Stomach (tissue), 19 donors: Measurements from ENCODE around the gene GPR150. TPM values are rescaled to one million over a fixed set of nuclear protein-coding genes. Genes with fewer than 3 reads are reported as not detected.

Experiments used
- DNase-seq, 2 donors: peaks; one replicate each; pipeline versions ENCODE4 v3.0.0 to v3.0.0-alpha.2; 2013 to 2019
- H3K27ac ChIP-seq, 5 donors: fragments of 200-600 bp in 4 of 5; sonication (generic) in 4 of 5; one replicate each; pipeline ENCODE4 v1.5.1; 2013 to 2019; ENCODE audit warnings: mild to moderate bottlenecking in 1 of 5, moderate library complexity in 1 of 5
- H3K27me3 ChIP-seq, 3 donors: fragments of 200-600 bp; sonication (generic); one replicate each; pipeline ENCODE4 v1.5.1; 2017 to 2019; ENCODE audit warnings: mixed run types in 1 of 3
- H3K36me3 ChIP-seq, 4 donors: fragments of 200-600 bp; sonication (generic); 1 replicate in 3 of 4; 2 replicates in 1 of 4; pipeline ENCODE4 v1.5.1; 2016 to 2019
- H3K4me1 ChIP-seq, 4 donors: fragments of 200-600 bp; sonication (generic); one replicate each; pipeline ENCODE4 v1.5.1; 2016 to 2019
- H3K4me3 ChIP-seq, 4 donors: fragments of 200-600 bp; sonication (generic) in 3 of 4; one replicate each; pipeline ENCODE4 v1.5.1; 2016 to 2019; ENCODE audit warnings: mild to moderate bottlenecking in 1 of 4
- H3K9me3 ChIP-seq, 4 donors: fragments of 200-600 bp; sonication (generic); one replicate each; pipeline ENCODE4 v1.5.1; 2016 to 2019
- EP300 ChIP-seq: sonication (generic); formaldehyde crosslinking; IDR thresholded peaks from one replicate; pipeline ENCODE4 v1.6.1; 2017; ENCODE audit warnings: antibody characterized with exemption
- POLR2A ChIP-seq, 4 donors: fragments of 450-650 bp; IDR thresholded peaks; one replicate each; pipeline ENCODE4 v1.6.1; 2016; ENCODE audit warnings: antibody characterized with exemption in 4 of 4, control low read depth in 2 of 4, mild to moderate bottlenecking in 1 of 4, moderate library complexity in 1 of 4
- POLR2AphosphoS5 ChIP-seq, 3 donors: sonication (generic); formaldehyde crosslinking; IDR thresholded peaks; one replicate each; pipeline ENCODE4 v1.6.1; 2016; ENCODE audit warnings: antibody characterized with exemption in 3 of 3
- WGBS, 5 donors: extraction: QIAGEN DNeasy Blood & Tissue Kit in 3 of 5; methylation state at CpG; one replicate each; pipeline versions ENCODE4 v1.1.5 to v1.1.7; 2013 to 2018; 5-methylcytosine and 5-hydroxymethylcytosine counted together
- intact Hi-C: fragments of 100-400 bp; cut with DNase I; formaldehyde crosslinking; loops from one replicate; pipeline ENCODE4 v1.15.1; 2023; ENCODE audit warnings: low total_unique reads
- long read RNA-seq, 10 donors: transcript quantifications; one replicate each; lab custom pipeline, GENCODE V29; 2026
- polyA plus RNA-seq, 3 donors: library from polyadenylated mRNA; stranded (reverse); fragments of 200-250 nt; gene quantifications; one replicate each; pipeline ENCODE4 v1.2.3, GENCODE V29; 2013
- total RNA-seq, 5 donors: library from RNA; depleted of rRNA; stranded (reverse); fragments of >200 nt; gene quantifications; one replicate each; pipeline versions ENCODE4 v1.1.0 to v1.2.3, GENCODE V29; 2014 to 2016
- TF ChIP-seq, protein P1 (sequence below), 7 experiments: fragments of 450-650 bp in 4 of 7; fragments of 200-600 bp in 3 of 7; sonication (generic) in 3 of 7; IDR thresholded peaks; one replicate each; pipeline ENCODE4 v1.5.1; 2016 to 2019; ENCODE audit warnings: antibody characterized with exemption in 7 of 7, control low read depth in 2 of 7, mild to moderate bottlenecking in 1 of 7
- donor health status: healthy with polysubstance abuse.
- donor health status: Bipolar disorder and iron deficiency.
- donor health status: healthy.

The GPR150 gene
- total RNA-seq (under 1 TPM in 2 of 5 donors, not detected in 3; 0.18 to 0.89 TPM), polyA plus RNA-seq (1 to 10 TPM in 1 of 3 donors, under 1 TPM in 2; 0.44 to 1.0 (median 0.76) TPM)
- long read RNA-seq, donor 1, result 0 reads
- long read RNA-seq, donor 2, result 0 reads
- long read RNA-seq, donor 3, result 0 reads
- long read RNA-seq, donor 4, result 0 reads
- long read RNA-seq, donor 5, result 0 reads
- long read RNA-seq, donor 6, result 0 reads
- long read RNA-seq, donor 7, result 0 reads
- long read RNA-seq, donor 8, partial matches to known transcripts, result 0 of 2 reads
- long read RNA-seq, donor 8, other reads (novel, unspliced or antisense), result 0 of 2 reads
- long read RNA-seq, donor 9, result 0 reads
- long read RNA-seq, donor 10, result 0 reads

DNA sequence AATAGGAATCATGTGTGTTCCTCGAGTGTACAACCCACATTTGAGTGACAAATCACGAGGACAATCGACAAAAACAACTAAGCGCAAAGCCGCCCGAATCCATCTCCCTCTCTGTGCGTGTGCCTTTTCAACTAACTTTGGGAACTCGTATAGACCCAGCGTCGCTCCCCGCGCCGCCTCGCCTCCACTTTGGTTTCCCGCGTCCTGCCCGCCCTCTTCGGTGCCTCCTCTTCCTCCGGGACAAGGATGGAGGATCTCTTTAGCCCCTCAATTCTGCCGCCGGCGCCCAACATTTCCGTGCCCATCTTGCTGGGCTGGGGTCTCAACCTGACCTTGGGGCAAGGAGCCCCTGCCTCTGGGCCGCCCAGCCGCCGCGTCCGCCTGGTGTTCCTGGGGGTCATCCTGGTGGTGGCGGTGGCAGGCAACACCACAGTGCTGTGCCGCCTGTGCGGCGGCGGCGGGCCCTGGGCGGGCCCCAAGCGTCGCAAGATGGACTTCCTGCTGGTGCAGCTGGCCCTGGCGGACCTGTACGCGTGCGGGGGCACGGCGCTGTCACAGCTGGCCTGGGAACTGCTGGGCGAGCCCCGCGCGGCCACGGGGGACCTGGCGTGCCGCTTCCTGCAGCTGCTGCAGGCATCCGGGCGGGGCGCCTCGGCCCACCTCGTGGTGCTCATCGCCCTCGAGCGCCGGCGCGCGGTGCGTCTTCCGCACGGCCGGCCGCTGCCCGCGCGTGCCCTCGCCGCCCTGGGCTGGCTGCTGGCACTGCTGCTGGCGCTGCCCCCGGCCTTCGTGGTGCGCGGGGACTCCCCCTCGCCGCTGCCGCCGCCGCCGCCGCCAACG lies at the start of gene GPR150:
Gene GPR150 (plus strand): TSS at position 58 of the 840 bp plus-strand sequence. CDS start 189 bp downstream, at position 247.
- Histone ChIP-seq H3K27ac (peak within 1 kb of the TSS; percentile 77 to 87 (median 84)), H3K4me3 (peak within 1 kb of the TSS; percentile 56 to 87 (median 71)), H3K36me3 (no peaks in the 10 kb centered on the region), H3K9me3 (no peaks in the 10 kb centered on the region), H3K27me3 (peaks cover 0 to 19% (median 3%) of the 10 kb centered on the region in 3 donors), H3K4me1 (peaks cover 30 to 35% (median 33%) of the 10 kb centered on the region in 4 donors)
- peak in 2 of 3 donors; percentile 13 to 40 for TF ChIP-seq POLR2AphosphoS5 (IDR thresholded peaks at IDR 0.05)
- TF ChIP-seq, protein P1, sequence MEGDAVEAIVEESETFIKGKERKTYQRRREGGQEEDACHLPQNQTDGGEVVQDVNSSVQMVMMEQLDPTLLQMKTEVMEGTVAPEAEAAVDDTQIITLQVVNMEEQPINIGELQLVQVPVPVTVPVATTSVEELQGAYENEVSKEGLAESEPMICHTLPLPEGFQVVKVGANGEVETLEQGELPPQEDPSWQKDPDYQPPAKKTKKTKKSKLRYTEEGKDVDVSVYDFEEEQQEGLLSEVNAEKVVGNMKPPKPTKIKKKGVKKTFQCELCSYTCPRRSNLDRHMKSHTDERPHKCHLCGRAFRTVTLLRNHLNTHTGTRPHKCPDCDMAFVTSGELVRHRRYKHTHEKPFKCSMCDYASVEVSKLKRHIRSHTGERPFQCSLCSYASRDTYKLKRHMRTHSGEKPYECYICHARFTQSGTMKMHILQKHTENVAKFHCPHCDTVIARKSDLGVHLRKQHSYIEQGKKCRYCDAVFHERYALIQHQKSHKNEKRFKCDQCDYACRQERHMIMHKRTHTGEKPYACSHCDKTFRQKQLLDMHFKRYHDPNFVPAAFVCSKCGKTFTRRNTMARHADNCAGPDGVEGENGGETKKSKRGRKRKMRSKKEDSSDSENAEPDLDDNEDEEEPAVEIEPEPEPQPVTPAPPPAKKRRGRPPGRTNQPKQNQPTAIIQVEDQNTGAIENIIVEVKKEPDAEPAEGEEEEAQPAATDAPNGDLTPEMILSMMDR (IDR thresholded peaks at IDR 0.05), result no peak
- peak; percentile 65 to 86 for DNase-seq
- WGBS, 5 donors, result 0 to 2% (median 1%) methylated on average over 23 to 85 of the region's 85 CpGs
- intact Hi-C loops, result no loop called here

GRCh38 chr5:95572016-95572415 lies 47.9 kb upstream of the GPR150 start:
- TF ChIP-seq POLR2AphosphoS5 (IDR thresholded peaks at IDR 0.05) (no peak), EP300 (no peak), POLR2A (IDR thresholded peaks at IDR 0.05) (no peak)
- TF ChIP-seq, protein P1 (IDR thresholded peaks at IDR 0.05), result no peak
- H3K36me3 ChIP-seq, result peaks cover 0 to 76% (median 30%) of the 10 kb centered on the region in 4 donors
- intact Hi-C loops, result no loop called here
- no peaks in the 10 kb centered on the region for H3K4me1 ChIP-seq
- H3K27ac ChIP-seq, result no peak overlapping the region
- DNase-seq, result no peak
- 89 to 97% (median 95%) methylated on average over 2 of the region's 2 CpGs for WGBS, 5 donors
- H3K4me3 ChIP-seq, result no peak overlapping the region
- H3K27me3 ChIP-seq, result no peaks in the 10 kb centered on the region
- H3K9me3 ChIP-seq, result no peaks in the 10 kb centered on the region

DNA sequence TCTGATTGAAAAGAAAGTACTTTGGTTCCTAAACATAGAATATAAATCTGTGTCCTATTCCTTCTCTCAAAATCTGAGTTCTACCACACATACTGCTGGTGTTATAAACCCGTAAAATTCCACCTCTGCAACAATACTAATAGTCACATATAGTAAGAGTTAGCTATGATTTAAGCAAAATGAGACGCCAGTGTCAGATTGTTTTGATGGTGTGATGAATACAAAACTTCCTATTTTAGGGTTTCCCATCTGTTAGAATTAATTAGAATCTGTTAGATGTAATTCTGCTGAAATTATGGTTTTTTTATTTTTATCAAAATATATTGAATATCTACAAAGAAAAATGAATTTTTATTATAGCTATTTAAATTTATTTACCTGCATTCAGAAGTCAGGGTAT lies 38.3 kb upstream of the GPR150 start:
- intact Hi-C loops, result no loop called here
- peaks cover 0 to 13% (median 5%) of the 10 kb centered on the region in 4 donors for H3K36me3 ChIP-seq
- no peak for DNase-seq
- no peaks in the 10 kb centered on the region for H3K4me1 ChIP-seq
- no peak overlapping the region for H3K4me3 ChIP-seq
- 96 to 99% (median 96%) methylated on average over 2 of the region's 2 CpGs for WGBS, 5 donors
- TF ChIP-seq, protein P1 (IDR thresholded peaks at IDR 0.05), result no peak
- TF ChIP-seq POLR2AphosphoS5 (IDR thresholded peaks at IDR 0.05) (no peak), POLR2A (IDR thresholded peaks at IDR 0.05) (no peak), EP300 (no peak)
- H3K27ac ChIP-seq, result no peak overlapping the region
- no peaks in the 10 kb centered on the region for H3K27me3 ChIP-seq
- no peaks in the 10 kb centered on the region for H3K9me3 ChIP-seq

DNA sequence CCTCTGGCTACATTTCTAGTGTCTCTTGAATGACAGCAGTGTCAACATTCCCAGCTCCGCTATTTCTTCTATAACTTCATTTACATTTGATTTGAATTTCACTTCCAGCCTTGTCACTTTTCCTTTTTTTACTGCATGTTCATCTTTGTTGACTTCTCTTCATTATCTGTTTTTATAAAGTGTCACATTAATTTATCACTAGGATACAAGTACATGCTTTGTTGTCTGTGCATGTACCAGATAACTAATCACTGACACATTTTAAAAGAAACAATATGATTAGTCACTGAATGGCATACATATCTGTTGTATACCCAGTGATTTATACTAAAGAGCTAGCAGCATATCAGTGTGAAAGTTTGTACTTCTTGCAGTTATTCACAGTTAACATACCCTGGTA lies 35.9 kb upstream of the GPR150 start:
- no peaks in the 10 kb centered on the region for H3K4me1 ChIP-seq
- no peaks in the 10 kb centered on the region for H3K9me3 ChIP-seq
- intact Hi-C loops, result no loop called here
- DNase-seq, result no peak
- H3K4me3 ChIP-seq, result no peak overlapping the region
- peaks cover 0 to 13% (median 5%) of the 10 kb centered on the region in 4 donors for H3K36me3 ChIP-seq
- WGBS, 5 donors, result 78 to 100% (median 92%) methylated on average over 1 of the region's 1 CpG
- no peaks in the 10 kb centered on the region for H3K27me3 ChIP-seq
- no peak overlapping the region for H3K27ac ChIP-seq
- TF ChIP-seq, protein P1 (IDR thresholded peaks at IDR 0.05), result no peak
- TF ChIP-seq POLR2A (IDR thresholded peaks at IDR 0.05) (no peak), POLR2AphosphoS5 (IDR thresholded peaks at IDR 0.05) (no peak), EP300 (no peak)
